ENCODE data around the gene SPAG6.

SPAG6 gene

GRCh38 chr10:22335173-22335933, 9.9 kb upstream of the SPAG6 start:
- H3K4me3 ChIP-seq (ENCODE audit: low read depth, low read length), result no peak overlapping the region
- no peak for TF ChIP-seq MAX (IDR thresholded peaks at IDR 0.05; ENCODE audit: low read depth, low read length)
- no peak for TF ChIP-seq MYC (IDR thresholded peaks at IDR 0.05; ENCODE audit: low read depth, low read length)
- no peak for TF ChIP-seq CTCF (IDR thresholded peaks at IDR 0.05; ENCODE audit: low read depth, low read length)
- no peak for TF ChIP-seq POLR2A (IDR thresholded peaks at IDR 0.05; ENCODE audit: extremely low read depth, insufficient read length)
- no peak for DNase-seq (ENCODE audit: low read depth)

GRCh38 chr10:22338185-22338900, 7.0 kb upstream of the SPAG6 start:
- no peak for TF ChIP-seq MAX (IDR thresholded peaks at IDR 0.05; ENCODE audit: low read depth, low read length)
- no peak for TF ChIP-seq MYC (IDR thresholded peaks at IDR 0.05; ENCODE audit: low read depth, low read length)
- TF ChIP-seq POLR2A (IDR thresholded peaks at IDR 0.05; ENCODE audit: extremely low read depth, insufficient read length), result no peak
- TF ChIP-seq CTCF (IDR thresholded peaks at IDR 0.05; ENCODE audit: low read depth, low read length), result no peak
- H3K4me3 ChIP-seq (ENCODE audit: low read depth, low read length), result no peak overlapping the region
- DNase-seq (ENCODE audit: low read depth), result no peak

GRCh38 chr10:22338931-22339330, 6.4 kb upstream of the SPAG6 start:
- TF ChIP-seq POLR2A (IDR thresholded peaks at IDR 0.05; ENCODE audit: extremely low read depth, insufficient read length), result no peak
- TF ChIP-seq MYC (IDR thresholded peaks at IDR 0.05; ENCODE audit: low read depth, low read length), result no peak
- no peak for TF ChIP-seq MAX (IDR thresholded peaks at IDR 0.05; ENCODE audit: low read depth, low read length)
- TF ChIP-seq CTCF (IDR thresholded peaks at IDR 0.05; ENCODE audit: low read depth, low read length), result no peak
- no peak for DNase-seq (ENCODE audit: low read depth)
- H3K4me3 ChIP-seq (ENCODE audit: low read depth, low read length), result no peak overlapping the region

GRCh38 chr10:22339761-22340328, 5.5 kb upstream of the SPAG6 start:
- no peak for TF ChIP-seq MYC (IDR thresholded peaks at IDR 0.05; ENCODE audit: low read depth, low read length)
- no peak for TF ChIP-seq POLR2A (IDR thresholded peaks at IDR 0.05; ENCODE audit: extremely low read depth, insufficient read length)
- TF ChIP-seq MAX (IDR thresholded peaks at IDR 0.05; ENCODE audit: low read depth, low read length), result no peak
- TF ChIP-seq CTCF (IDR thresholded peaks at IDR 0.05; ENCODE audit: low read depth, low read length), result no peak
- DNase-seq (ENCODE audit: low read depth), result no peak
- H3K4me3 ChIP-seq (ENCODE audit: low read depth, low read length), result peak overlapping the region; percentile 67

- no peak for TF ChIP-seq CTCF (IDR thresholded peaks at IDR 0.05; ENCODE audit: low read depth, low read length)
- peak; percentile 16 for TF ChIP-seq POLR2A (IDR thresholded peaks at IDR 0.05; ENCODE audit: extremely low read depth, insufficient read length)
- peak; percentile 51; the same call in 1 of the 2 replicates for TF ChIP-seq MAX (IDR thresholded peaks at IDR 0.05; ENCODE audit: low read depth, low read length)
- TF ChIP-seq MYC (IDR thresholded peaks at IDR 0.05; ENCODE audit: low read depth, low read length), result no peak
- peak; percentile 75 for DNase-seq (ENCODE audit: low read depth)
- peak overlapping the region; percentile 67 for H3K4me3 ChIP-seq (ENCODE audit: low read depth, low read length)
Measured at GRCh38 chr10:22340329-22341189, 4.7 kb upstream of the SPAG6 start.
